ENCODE data around the gene KCNQ1. TPM values are rescaled to one million over a fixed set of nuclear protein-coding genes. Genes with fewer than 3 reads are reported as not detected.

KCNQ1 gene
- not detected in 2 replicates for total RNA-seq (2011; cell fraction: chromatin; rRNA removed; ENCODE audit: low replicate concordance)
- not detected in 2 replicates for total RNA-seq (2011; cell fraction: nucleolus; rRNA removed)
- total RNA-seq (2011; cell fraction: nucleoplasm; rRNA removed): not detected in 2 replicates
- total RNA-seq (2014; rRNA removed) (not detected in 2 replicates), total RNA-seq (2014; rRNA removed; fragmentation: Illumina TruSeq; extraction: Trizol) (not detected in 2 replicates), total RNA-seq (2015; rRNA removed; fragmentation: Illumina TruSeq; extraction: Trizol) (not detected in 2 replicates), total RNA-seq (2021) (0.44 and 0.45 TPM in 2 replicates), polyA plus RNA-seq (2011; rRNA removed) (not detected in 2 replicates), polyA plus RNA-seq (2014; fragmentation: Illumina TruSeq; extraction: Trizol) (not detected in 2 replicates), polyA plus RNA-seq (2014; fragmentation: Nextera tagmentation; extraction: Ambion mirVana) (not detected), polyA plus RNA-seq (2014; rRNA removed) (not detected in 2 replicates), polyA minus RNA-seq (2011; rRNA and poly(A)+ RNA removed) (not detected in 2 replicates), Bru-seq, nascent RNA (percentile 10 among the genes with signal in this experiment), BruChase-seq, experiment 1, labeled RNA remaining after a 2-hour chase (percentile 4 among the genes with signal in this experiment), BruChase-seq, experiment 2, labeled RNA remaining after a 6-hour chase (percentile 4 among the genes with signal in this experiment)
- polyA plus RNA-seq (2011; cell fraction: cytosol; rRNA removed): 0.01 and 0.06 TPM in 2 replicates
- not detected in 2 replicates for polyA plus RNA-seq (2011; cell fraction: nucleus; rRNA removed)
- not detected in 2 replicates for polyA plus RNA-seq (2012)
- not detected in 2 replicates for polyA minus RNA-seq (2011; cell fraction: cytosol; rRNA and poly(A)+ RNA removed)
- 0.13 TPM in 1 of 2 replicates, not detected in the other for polyA minus RNA-seq (2011; cell fraction: nucleus; rRNA and poly(A)+ RNA removed)
- long read RNA-seq, experiment 1, partial matches to known transcripts: 0 of 11 reads
- long read RNA-seq, experiment 1, other reads (novel, unspliced or antisense): 11 of 11 reads
- long read RNA-seq, experiment 2: 0 reads
- long read RNA-seq, experiment 3: 0 reads

DNA sequence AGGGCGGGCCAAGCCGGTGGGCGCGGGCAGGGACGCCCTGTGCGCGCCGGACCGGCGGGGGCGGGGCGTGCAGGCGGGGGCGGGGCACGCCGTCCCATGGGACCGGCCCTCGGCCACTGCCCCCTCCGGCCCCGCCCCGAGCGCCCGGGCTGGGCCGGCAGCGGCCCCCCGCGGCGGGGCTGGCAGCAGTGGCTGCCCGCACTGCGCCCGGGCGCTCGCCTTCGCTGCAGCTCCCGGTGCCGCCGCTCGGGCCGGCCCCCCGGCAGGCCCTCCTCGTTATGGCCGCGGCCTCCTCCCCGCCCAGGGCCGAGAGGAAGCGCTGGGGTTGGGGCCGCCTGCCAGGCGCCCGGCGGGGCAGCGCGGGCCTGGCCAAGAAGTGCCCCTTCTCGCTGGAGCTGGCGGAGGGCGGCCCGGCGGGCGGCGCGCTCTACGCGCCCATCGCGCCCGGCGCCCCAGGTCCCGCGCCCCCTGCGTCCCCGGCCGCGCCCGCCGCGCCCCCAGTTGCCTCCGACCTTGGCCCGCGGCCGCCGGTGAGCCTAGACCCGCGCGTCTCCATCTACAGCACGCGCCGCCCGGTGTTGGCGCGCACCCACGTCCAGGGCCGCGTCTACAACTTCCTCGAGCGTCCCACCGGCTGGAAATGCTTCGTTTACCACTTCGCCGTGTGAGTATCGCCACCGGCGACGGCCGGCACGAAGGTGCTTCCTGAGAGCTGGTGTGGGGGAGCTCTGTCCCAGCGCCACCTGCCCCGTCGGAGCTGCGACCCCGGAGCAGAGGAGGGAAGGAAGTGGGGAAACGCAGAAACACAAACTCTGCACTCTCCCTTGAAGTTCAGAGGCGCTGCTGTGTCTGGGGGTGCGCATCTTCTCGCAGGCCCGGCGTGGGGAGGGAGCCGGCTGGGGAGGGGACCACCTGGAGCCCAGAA, at the start of gene KCNQ1:
KCNQ1 (plus strand) TSS at position 188 of the 925 bp plus-strand sequence; CDS start at position 279, 91 bp downstream.
- no TSS peak for BruUV-seq (replicated peaks)

More for the DNA sequence above, at the start of gene KCNQ1:
- Histone ChIP-seq H4K20me1 (replicated peaks; ENCODE audit: control insufficient read depth, insufficient read depth, low read length) (peaks cover 12% of the 10 kb centered on the region), H3K9me1 (ENCODE audit: control insufficient read depth, insufficient read depth, low read length) (no peaks in the 10 kb centered on the region), H3K27ac (ENCODE audit: extremely low read depth, low read depth, low read length) (no peak within 1 kb of the TSS), H3K79me2 (ENCODE audit: control insufficient read depth, insufficient read depth, low read length) (no peaks in the 10 kb centered on the region), H3K27me3 (ENCODE audit: control insufficient read depth in 2 of 2, insufficient read depth in 2 of 2, low read length in 2 of 2) (peaks cover 2 to 43% of the 10 kb centered on the region in 2 experiments; a peak in 2 of 5 replicates), H3K36me3 (ENCODE audit: control insufficient read depth, insufficient read depth, low read length) (no peaks in the 10 kb centered on the region), H3K4me3 (no peak within 1 kb of the TSS), H2AFZ (ENCODE audit: low read depth, low read length) (no peak within 1 kb of the TSS), H3K4me2 (ENCODE audit: insufficient read depth, low read length) (no peak within 1 kb of the TSS), H3K9ac (ENCODE audit: insufficient read depth in 1 of 2, low read depth in 2 of 2, low read length in 2 of 2) (no peak within 1 kb of the TSS), H3K4me1 (replicated peaks in 1 of 2; ENCODE audit: control insufficient read depth in 2 of 2, insufficient read depth in 2 of 2, low read length in 2 of 2) (peaks cover 0 to 27% of the 10 kb centered on the region in 2 experiments; a peak in 2 of 5 replicates), H3K9me3 (replicated peaks; ENCODE audit: control insufficient read depth, insufficient read depth, low read depth, low read length) (no peaks in the 10 kb centered on the region)
- FAIRE-seq: no peak
- 53% methylated on average over 27 of the region's 116 CpGs for WGBS (ENCODE audit: insufficient coverage, low coverage, missing lambda C conversion rate)
- TF ChIP-seq ZNF274 (IDR thresholded peaks at IDR 0.05; ENCODE audit: borderline replicate concordance, low read depth, low read length) (no peak), RAD21 (CRISPR knock-in tag; conservative IDR thresholded peaks at IDR 0.05 in 1 of 2, IDR thresholded peaks at IDR 0.05 in 1 of 2) (no peak), E2F3 (CRISPR knock-in tag; IDR thresholded peaks at IDR 0.05) (no peak), ESRRA (IDR thresholded peaks at IDR 0.05; ENCODE audit: borderline replicate concordance, low read depth) (no peak), SIN3B (IDR thresholded peaks at IDR 0.05; ENCODE audit: low read depth) (no peak), PCBP1 (IDR thresholded peaks at IDR 0.05; ENCODE audit: low read depth, low read length, poor library complexity, severe bottlenecking) (no peak), ZBTB43 (CRISPR knock-in tag; IDR thresholded peaks at IDR 0.05) (no peak), MXD1 (CRISPR knock-in tag; IDR thresholded peaks at IDR 0.05; ENCODE audit: borderline replicate concordance, poor library complexity, severe bottlenecking) (no peak), CREB5 (CRISPR knock-in tag; IDR thresholded peaks at IDR 0.05) (no peak)
- peak; percentile 48 to 98 (median 94) for DNase-seq (ENCODE audit: extremely low read depth in 1 of 4, low spot score in 3 of 4)
- ChIA-PET POLR2A (interaction anchor here (0.7 to 0.8 kb wide), 2 partner anchors 80 to 85 kb away, joined by 3 read pairs; no protein-coding TSS in a partner anchor), CTCF (ENCODE audit: low intra/inter-chr PET ratio) (no interaction called here)
- peak; percentile 98 for ATAC-seq
- intact Hi-C loops (cut with micrococcal nuclease) (no loop called here), in situ Hi-C loops (cut with MboI) (no loop called here)
